ENCODE measurements around the gene PTGIS.

DNA sequence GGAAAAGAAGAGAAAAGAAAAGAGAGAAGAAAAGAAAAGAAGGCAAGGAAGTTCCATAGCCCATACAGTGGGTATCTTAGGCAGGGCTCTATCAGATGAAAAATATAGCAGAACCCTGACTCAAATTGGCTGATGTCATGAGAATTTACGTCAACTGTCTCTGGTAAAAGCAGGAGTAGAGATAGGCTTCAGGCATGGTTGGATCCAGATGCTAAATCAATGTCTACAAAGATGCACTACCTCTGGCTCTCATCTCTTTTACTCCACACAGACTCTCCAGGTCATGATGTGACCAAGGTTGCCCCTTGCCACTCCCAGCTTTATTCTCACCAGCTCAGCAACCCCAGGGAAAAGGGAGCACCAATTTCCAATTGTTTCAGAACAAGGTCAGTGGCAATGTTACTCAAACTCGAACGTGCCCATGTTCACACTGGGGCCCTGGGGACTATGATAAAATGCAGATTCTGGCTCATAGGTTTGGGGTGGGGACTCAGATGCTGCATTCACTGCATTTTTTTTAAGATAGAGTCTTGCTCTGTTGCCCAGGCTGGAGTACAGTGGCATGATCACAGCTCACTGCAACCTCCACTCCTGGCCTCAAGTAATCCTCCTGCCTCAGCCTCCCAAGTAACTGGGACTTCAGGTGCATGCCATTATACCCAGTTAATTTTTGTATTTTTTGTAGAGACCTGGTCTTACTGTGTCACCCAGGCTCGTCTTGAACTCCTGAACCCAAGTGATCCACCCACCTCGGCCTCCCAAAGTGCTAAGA is 33.4 kb upstream of the PTGIS start:
- TF ChIP-seq, protein P1, sequence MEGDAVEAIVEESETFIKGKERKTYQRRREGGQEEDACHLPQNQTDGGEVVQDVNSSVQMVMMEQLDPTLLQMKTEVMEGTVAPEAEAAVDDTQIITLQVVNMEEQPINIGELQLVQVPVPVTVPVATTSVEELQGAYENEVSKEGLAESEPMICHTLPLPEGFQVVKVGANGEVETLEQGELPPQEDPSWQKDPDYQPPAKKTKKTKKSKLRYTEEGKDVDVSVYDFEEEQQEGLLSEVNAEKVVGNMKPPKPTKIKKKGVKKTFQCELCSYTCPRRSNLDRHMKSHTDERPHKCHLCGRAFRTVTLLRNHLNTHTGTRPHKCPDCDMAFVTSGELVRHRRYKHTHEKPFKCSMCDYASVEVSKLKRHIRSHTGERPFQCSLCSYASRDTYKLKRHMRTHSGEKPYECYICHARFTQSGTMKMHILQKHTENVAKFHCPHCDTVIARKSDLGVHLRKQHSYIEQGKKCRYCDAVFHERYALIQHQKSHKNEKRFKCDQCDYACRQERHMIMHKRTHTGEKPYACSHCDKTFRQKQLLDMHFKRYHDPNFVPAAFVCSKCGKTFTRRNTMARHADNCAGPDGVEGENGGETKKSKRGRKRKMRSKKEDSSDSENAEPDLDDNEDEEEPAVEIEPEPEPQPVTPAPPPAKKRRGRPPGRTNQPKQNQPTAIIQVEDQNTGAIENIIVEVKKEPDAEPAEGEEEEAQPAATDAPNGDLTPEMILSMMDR (conservative IDR thresholded peaks at IDR 0.05) = no peak
- TF ChIP-seq EZH2 (IDR thresholded peaks at IDR 0.05; ENCODE audit: low read depth) = no peak

All from PC-9 (cell line).